ENCODE results near the gene LHPP.

LHPP gene

DNA sequence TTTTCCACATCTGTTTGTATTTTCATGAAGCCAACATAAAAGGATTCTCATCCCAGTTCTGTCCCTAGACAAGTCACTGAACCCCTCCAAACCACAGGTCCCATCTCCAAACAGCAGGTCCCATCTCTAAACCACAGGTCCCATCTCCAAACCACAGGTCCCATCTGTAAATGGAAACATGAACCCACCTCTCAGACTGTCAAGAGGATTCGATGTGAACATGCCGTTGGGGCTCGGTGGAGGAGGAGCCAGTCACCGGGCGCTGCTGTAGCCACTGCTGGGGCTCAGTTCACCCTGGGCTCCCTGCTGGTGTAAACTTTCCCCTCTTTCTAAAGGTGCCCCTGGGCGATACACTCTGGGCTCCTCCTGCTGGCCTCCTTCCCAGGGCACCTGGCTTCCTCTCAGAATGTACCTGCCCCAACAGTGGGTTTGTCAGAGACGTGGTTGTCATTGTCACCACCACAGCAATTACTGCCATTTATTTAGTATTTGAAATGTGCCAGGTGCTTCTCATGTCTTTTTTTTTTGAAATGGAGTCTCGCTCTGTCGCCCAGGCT, 13.0 kb downstream of the LHPP start:
- TF ChIP-seq, protein P1, sequence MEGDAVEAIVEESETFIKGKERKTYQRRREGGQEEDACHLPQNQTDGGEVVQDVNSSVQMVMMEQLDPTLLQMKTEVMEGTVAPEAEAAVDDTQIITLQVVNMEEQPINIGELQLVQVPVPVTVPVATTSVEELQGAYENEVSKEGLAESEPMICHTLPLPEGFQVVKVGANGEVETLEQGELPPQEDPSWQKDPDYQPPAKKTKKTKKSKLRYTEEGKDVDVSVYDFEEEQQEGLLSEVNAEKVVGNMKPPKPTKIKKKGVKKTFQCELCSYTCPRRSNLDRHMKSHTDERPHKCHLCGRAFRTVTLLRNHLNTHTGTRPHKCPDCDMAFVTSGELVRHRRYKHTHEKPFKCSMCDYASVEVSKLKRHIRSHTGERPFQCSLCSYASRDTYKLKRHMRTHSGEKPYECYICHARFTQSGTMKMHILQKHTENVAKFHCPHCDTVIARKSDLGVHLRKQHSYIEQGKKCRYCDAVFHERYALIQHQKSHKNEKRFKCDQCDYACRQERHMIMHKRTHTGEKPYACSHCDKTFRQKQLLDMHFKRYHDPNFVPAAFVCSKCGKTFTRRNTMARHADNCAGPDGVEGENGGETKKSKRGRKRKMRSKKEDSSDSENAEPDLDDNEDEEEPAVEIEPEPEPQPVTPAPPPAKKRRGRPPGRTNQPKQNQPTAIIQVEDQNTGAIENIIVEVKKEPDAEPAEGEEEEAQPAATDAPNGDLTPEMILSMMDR (IDR thresholded peaks at IDR 0.05; ENCODE audit: low read depth, low read length) = no peak
- no peak for DNase-seq (ENCODE audit: extremely low read depth, low read depth)

GRCh38 chr10:124476043-124476725, 14.6 kb downstream of the LHPP start:
- TF ChIP-seq, protein P1 (IDR thresholded peaks at IDR 0.05; ENCODE audit: low read depth, low read length) = no peak
- DNase-seq (ENCODE audit: extremely low read depth, low read depth) = no peak

- TF ChIP-seq, protein P1 (IDR thresholded peaks at IDR 0.05; ENCODE audit: low read depth, low read length) = no peak
Measured at GRCh38 chr10:124477614-124478363, 16.2 kb downstream of the LHPP start.

DNA sequence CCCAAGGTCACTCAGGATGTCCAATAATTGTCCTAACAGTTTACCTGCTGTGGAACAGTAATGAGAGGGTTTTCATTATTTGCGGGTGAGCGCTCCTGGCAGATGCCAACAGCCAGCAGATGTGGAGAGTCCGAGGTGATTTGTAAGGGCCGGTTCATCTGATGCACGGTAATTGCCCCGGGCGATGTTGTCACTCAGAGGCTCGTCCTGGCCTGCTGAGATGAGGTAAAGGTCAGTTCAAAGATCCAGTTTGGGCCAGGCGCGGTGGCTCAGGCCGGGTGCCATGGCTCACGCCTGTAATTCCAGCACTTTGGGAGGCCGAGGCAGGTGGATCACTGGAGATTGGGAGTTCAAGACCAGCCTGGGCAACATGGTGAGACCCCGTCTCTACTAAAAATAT, 16.9 kb downstream of the LHPP start:
- TF ChIP-seq, protein P1 (IDR thresholded peaks at IDR 0.05; ENCODE audit: low read depth, low read length) = no peak
- no peak for DNase-seq (ENCODE audit: extremely low read depth, low read depth)

More at GRCh38 chr10:124477614-124478363, 16.2 kb downstream of the LHPP start:
- no peak for DNase-seq (ENCODE audit: extremely low read depth, low read depth)

DNA sequence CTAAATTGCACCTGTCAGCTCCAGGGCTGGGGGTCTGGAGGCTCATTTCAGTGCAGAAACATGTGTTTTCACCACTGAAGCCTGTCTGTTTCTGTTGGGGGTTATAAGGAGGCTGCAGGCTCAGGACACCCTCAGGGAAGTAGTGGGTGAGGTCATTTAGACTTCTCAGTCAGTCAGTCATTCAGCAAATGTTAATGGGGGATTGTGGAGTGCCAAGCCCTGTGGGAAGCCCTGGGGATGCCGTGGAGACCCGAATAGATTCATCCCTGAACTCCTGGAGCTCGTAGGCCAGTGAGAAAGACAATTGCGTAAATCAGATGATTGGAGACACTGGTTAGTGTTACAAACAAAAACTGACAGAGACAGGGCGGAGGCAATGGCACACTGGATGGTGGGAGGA, 19.2 kb downstream of the LHPP start:
- no peak for DNase-seq (ENCODE audit: extremely low read depth, low read depth)
- TF ChIP-seq, protein P1 (IDR thresholded peaks at IDR 0.05; ENCODE audit: low read depth, low read length) = no peak

DNA sequence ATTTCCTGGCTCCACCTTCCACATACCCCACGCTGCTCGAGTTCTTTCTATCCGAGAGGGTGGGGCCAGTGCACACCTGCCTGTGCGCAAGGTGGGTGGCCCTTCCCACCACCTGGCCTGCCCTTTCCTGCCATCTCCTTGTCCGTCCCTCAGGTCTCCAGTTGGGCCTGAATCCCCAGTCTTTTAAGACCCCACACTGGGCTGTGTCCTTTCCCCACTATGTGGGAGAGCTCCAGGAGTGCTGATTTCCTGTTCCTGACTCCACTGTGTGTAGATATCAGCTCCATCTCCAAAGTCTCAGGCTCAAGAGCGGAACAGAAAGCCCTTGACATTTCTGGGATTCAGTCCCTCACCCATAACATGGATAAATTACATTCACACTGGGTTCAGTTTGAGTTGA, 20.1 kb downstream of the LHPP start:
- DNase-seq (ENCODE audit: extremely low read depth, low read depth) = no peak
- TF ChIP-seq, protein P1 (IDR thresholded peaks at IDR 0.05; ENCODE audit: low read depth, low read length) = no peak

GRCh38 chr10:124482236-124482800, 20.7 kb downstream of the LHPP start:
- DNase-seq (ENCODE audit: extremely low read depth, low read depth) = no peak
- TF ChIP-seq, protein P1 (IDR thresholded peaks at IDR 0.05; ENCODE audit: low read depth, low read length) = no peak
